GM12872 (cell line): Measurements from ENCODE around the gene S100A5.
A peak's percentile ranks its signal among the peaks of the same experiment; 100 is the strongest.

Experiments
- TF ChIP-seq, protein P1 (sequence below): IDR thresholded peaks from 3 replicates; pipeline ENCODE4 v1.5.1; 2011; ENCODE audit warnings: low read depth, mild to moderate bottlenecking, low read length, moderate library complexity; ENCODE audit not compliant: insufficient read depth

The S100A5 gene

DNA sequence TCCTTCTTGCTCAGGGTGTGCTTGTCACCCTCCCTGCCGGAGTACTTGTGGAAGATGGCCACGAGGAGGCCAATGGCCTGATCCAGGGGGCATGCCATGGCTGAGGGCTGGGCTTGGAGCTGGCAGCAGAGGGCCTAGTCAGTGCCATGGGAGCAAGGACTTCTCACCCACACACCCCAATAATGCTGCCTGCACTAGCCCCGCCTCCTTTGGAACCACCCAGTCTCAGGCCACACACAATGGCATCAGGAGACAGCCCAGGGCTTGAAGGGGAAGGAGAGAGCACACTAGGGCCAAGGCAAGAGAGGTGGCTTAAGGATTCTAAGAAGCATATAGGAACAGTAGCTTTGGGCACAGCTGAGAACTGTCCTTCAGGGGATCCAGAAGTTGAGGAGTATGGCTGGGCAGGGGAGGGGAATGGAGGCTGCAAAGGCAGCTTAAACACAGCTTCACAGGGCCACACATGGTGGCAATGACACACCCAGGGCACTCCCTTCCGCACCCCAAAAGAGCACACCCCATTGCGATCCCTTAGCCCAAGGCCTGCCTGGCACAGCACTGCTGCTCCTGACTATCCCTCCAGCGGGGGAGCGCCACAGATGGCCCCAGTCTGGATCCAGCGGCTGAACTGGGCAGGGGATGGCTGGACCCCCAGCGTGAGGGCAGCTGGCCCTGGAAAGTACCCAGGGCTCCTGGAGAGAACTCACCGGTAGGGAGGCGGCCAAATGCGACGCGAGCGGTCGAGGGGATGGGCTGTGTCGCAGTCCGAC is 5.3 kb downstream of the S100A5 start, which contains the start of gene S100A6:
TSS of gene S100A6 (minus strand) at position 750 of the 770 bp plus-strand sequence. CDS start at position 98, 652 bp downstream.
- TF ChIP-seq, protein P1, sequence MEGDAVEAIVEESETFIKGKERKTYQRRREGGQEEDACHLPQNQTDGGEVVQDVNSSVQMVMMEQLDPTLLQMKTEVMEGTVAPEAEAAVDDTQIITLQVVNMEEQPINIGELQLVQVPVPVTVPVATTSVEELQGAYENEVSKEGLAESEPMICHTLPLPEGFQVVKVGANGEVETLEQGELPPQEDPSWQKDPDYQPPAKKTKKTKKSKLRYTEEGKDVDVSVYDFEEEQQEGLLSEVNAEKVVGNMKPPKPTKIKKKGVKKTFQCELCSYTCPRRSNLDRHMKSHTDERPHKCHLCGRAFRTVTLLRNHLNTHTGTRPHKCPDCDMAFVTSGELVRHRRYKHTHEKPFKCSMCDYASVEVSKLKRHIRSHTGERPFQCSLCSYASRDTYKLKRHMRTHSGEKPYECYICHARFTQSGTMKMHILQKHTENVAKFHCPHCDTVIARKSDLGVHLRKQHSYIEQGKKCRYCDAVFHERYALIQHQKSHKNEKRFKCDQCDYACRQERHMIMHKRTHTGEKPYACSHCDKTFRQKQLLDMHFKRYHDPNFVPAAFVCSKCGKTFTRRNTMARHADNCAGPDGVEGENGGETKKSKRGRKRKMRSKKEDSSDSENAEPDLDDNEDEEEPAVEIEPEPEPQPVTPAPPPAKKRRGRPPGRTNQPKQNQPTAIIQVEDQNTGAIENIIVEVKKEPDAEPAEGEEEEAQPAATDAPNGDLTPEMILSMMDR = no peak

DNA sequence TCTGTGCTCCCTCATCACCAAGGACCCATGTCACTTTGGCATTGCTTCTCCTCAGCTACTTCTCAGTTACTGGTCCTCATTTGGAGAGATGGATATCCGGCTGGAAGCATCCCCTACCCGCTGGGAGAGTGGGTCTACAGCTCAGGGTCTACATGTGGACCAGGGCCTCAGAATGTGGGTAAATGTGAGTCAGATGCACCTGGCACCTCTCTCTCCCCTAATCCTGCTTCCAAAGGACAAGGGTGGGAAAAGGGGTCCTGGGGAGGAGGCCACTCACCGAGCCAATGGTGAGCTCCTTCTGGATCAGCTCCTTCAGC is 5.9 kb downstream of the S100A5 start:
- TF ChIP-seq, protein P1 = no peak

DNA sequence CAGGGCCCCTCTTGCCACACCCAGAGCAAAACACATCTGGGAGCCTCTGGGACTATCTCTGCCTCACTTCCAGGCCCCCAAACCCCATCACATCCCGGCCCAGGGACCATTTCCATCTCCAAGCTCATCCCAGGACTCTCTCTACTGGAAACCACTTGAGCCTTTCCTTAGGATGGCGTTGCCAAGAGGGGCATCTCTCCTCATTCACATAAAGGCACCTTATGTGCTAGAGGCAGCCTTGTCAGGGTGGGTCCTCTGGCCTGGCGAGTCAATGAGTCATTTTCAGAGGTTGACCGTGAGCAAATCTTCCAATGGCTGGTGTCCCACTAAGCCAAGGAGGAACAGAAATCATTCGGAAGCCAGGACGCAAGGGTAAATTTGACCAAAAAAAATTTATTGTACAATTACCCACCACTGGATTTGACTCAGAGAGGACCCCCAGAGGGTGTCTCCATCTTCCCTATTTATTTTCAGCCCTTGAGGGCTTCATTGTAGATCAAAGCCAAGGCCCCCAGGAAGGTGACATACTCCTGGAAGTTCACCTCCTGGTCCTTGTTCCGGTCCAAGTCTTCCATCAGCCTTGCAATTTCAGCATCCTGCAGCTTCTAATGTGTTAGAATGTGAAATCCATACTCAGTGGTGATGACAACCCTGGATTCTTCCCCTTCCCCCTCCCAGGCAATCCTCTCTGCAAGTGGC is 6.4 kb downstream of the S100A5 start:
- TF ChIP-seq, protein P1 = no peak

DNA sequence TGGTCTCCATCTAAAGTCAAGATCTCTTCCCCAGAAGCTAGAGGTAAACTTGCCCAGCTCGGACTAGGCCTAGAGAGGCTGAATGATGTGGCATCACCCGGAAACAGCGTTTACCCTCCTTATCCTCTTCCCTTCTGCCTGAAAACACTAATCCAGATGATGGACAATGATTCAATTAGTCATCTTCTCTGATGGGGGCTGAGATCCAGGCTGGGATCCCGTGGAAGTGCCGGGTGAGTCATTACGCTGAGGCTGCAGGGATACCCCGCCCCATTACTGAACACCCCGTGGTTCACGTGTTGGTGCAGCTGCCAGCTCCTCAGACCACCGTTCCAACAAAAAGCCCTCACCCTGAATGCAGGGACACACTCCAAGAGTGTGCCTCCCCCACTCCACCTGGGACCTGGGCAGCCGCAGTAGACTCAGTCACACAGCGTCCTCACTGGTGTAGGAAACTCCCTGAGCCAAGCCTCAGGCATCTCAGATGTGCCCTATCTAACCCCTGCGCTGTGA is 7.0 kb downstream of the S100A5 start:
- TF ChIP-seq, protein P1 = no peak

DNA sequence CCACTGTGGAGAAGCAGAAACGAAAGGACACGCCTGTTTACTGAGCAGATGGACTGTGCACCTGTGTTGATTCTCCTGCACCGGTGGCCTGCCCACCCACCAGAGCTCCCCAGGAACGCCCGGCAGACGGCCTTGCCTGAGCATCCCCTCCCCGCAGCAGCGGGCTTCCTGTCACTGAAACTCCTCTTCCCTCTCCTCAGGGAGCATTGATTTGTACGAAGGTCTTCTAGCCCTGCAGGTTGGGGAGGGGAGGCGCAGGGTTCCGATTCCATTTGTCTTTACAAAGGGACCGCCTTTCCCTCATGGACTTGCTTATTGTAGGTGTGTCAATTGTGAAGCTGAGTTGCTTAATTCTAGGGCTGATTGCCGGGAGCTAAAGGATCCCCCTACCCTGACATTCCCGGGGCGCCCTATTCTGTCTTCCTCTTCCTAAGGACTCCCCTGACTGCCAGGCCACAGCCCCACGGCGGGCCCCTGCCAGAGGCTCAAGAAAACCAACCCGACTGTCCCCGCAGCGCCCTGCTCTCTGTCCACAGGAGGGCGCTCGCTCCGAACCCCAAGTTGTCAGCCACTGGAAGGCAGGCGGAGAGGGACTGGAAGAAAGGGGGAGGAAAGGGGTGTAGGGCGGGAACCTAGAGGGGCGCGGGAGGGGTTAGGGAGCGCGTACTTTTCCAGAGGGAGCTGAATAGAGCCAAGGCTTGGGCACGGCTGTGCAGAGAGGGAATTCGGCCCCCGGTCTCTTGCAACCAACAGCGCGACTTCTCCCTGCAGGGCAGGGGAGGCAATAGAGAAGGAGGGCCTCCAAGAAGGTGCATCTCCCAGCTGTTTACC is 7.8 kb downstream of the S100A5 start:
- TF ChIP-seq, protein P1 = peak; percentile 63

DNA sequence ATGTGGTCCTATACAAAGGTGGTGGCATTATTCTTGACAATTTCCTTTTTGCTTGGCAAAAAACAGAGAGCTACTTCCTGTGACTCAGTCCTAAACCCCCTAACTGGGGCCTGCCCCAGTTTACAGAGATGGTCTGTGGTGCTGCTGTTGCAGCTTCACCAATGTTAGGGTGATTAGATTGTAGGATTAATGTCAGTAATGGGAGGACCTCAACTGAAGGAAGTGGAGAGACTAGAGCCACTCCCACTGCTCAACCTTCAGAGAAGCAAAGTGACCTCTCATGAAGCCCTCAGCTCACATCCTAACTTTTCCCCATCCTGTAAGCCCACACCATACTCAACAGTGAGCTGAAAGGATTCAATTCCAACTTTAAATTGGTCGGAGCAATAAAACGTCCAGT is 8.6 kb downstream of the S100A5 start:
- TF ChIP-seq, protein P1 = no peak

DNA sequence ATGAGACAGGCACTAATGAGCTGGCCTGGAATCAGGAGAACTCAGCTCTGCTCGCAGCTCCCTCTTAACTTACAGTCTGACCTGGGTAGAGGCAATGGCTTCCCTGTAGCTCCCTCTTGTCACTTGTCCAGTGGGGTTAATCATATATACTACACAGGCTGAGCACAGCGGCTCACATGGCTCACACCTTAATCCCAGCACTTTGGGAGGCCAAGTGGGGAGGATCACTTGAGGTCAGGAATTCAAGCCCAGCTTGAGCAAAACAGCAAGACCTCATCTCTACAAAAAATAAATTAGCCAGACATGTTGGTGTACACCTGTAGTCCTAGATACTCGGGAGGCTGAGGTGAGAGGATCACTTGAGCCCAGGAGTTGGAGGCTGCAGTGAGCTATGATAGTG is 9.1 kb downstream of the S100A5 start:
- TF ChIP-seq, protein P1 = no peak
